Measurements from ENCODE around the gene MANEAL. TPM values are rescaled to one million over a fixed set of nuclear protein-coding genes. Genes with fewer than 3 reads are reported as not detected.
A peak's percentile ranks its signal among the peaks of the same experiment; 100 is the strongest.

MANEAL gene
- polyA plus RNA-seq, 3 donors: 0.24 to 0.56 TPM; not detected in 1

GRCh38 chr1:37748565-37748964 is 45.1 kb upstream of the MANEAL start:
- H3K4me1 Mint-ChIP-seq: peaks cover 8% of the 10 kb centered on the region
- no peak for TF ChIP-seq CTCF (IDR thresholded peaks at IDR 0.05)
- intact Hi-C loops (cut with micrococcal nuclease): no loop called here
- no peak overlapping the region for H3K4me3 ChIP-seq (replicated peaks in 1 of 3; ENCODE audit: low read depth in 2 of 3, low read length in 3 of 3)
- no peaks in the 10 kb centered on the region for H3K4me1 ChIP-seq (ENCODE audit: control insufficient read depth in 1 of 2, insufficient read depth in 2 of 2, low read length in 2 of 2)
- no peak for DNase-seq
- H3K4me3 Mint-ChIP-seq: no peak overlapping the region
- H3K36me3 ChIP-seq (replicated peaks in 1 of 2; ENCODE audit: control insufficient read depth in 1 of 2, insufficient read depth in 2 of 2, low read length in 2 of 2): no peaks in the 10 kb centered on the region
- no peak overlapping the region for H3K4me2 ChIP-seq (replicated peaks; ENCODE audit: extremely low read depth, low read length, poor library complexity, severe bottlenecking)
- peaks cover 0 to 4% of the 10 kb centered on the region in 2 donors for H3K9me3 ChIP-seq (replicated peaks in 1 of 2; ENCODE audit: control insufficient read depth in 1 of 2, insufficient read depth in 1 of 2, low read length in 2 of 2)
- H4K20me1 ChIP-seq (ENCODE audit: insufficient read depth, low read length): no peaks in the 10 kb centered on the region
- peaks cover 0 to 18% (median 8%) of the 10 kb centered on the region in 7 donors for H3K9me3 Mint-ChIP-seq
- H3K27me3 Mint-ChIP-seq (ENCODE audit: low read depth in 3 of 3): peaks cover 48 to 63% (median 50%) of the 10 kb centered on the region in 3 donors
- no peak overlapping the region for H3K9ac ChIP-seq (ENCODE audit: insufficient read depth, low read length, poor library complexity, severe bottlenecking)
- H3K79me2 ChIP-seq (ENCODE audit: insufficient read depth, low read length): no peaks in the 10 kb centered on the region
- H3K36me3 Mint-ChIP-seq: no peaks in the 10 kb centered on the region
- peaks cover 14 to 33% of the 10 kb centered on the region in 2 donors for H3K27me3 ChIP-seq (ENCODE audit: control insufficient read depth in 2 of 2, insufficient read depth in 2 of 2, low read length in 2 of 2)
- H2AFZ ChIP-seq (ENCODE audit: insufficient read depth, low read depth, low read length, poor library complexity, severe bottlenecking): no peak overlapping the region
- no peak overlapping the region for H3K27ac Mint-ChIP-seq
- no peak overlapping the region for H3K27ac ChIP-seq (ENCODE audit: low read depth in 1 of 2, low read length in 2 of 2)
- whole genome bisulfite sequencing (ENCODE audit: insufficient coverage): no CpG with 5 or more reads among the region's 1 CpG

GRCh38 chr1:37752213-37752582 is 41.4 kb upstream of the MANEAL start:
- Histone ChIP-seq H3K27ac (ENCODE audit: low read depth in 1 of 2, low read length in 2 of 2) (no peak overlapping the region), H3K9me3 (replicated peaks in 1 of 2; ENCODE audit: control insufficient read depth in 1 of 2, insufficient read depth in 1 of 2, low read length in 2 of 2) (peaks cover 0 to 9% of the 10 kb centered on the region in 2 donors), H3K36me3 (replicated peaks in 1 of 2; ENCODE audit: control insufficient read depth in 1 of 2, insufficient read depth in 2 of 2, low read length in 2 of 2) (no peaks in the 10 kb centered on the region), H3K27me3 (ENCODE audit: control insufficient read depth in 2 of 2, insufficient read depth in 2 of 2, low read length in 2 of 2) (peaks cover 23 to 69% of the 10 kb centered on the region in 2 donors), H3K4me1 (ENCODE audit: control insufficient read depth in 1 of 2, insufficient read depth in 2 of 2, low read length in 2 of 2) (no peaks in the 10 kb centered on the region), H2AFZ (ENCODE audit: insufficient read depth, low read depth, low read length, poor library complexity, severe bottlenecking) (no peak overlapping the region), H3K9ac (ENCODE audit: insufficient read depth, low read length, poor library complexity, severe bottlenecking) (no peak overlapping the region), H3K4me2 (replicated peaks; ENCODE audit: extremely low read depth, low read length, poor library complexity, severe bottlenecking) (no peak overlapping the region), H3K79me2 (ENCODE audit: insufficient read depth, low read length) (no peaks in the 10 kb centered on the region), H3K4me3 (replicated peaks in 1 of 3; ENCODE audit: low read depth in 2 of 3, low read length in 3 of 3) (no peak overlapping the region), H4K20me1 (ENCODE audit: insufficient read depth, low read length) (no peaks in the 10 kb centered on the region)
- intact Hi-C loops (cut with micrococcal nuclease): no loop called here
- peaks cover 0 to 10% (median 5%) of the 10 kb centered on the region in 7 donors for H3K9me3 Mint-ChIP-seq
- DNase-seq: no peak
- H3K27ac Mint-ChIP-seq: no peak overlapping the region
- peak overlapping the region; percentile 47 to 79 for H3K4me3 Mint-ChIP-seq
- peaks cover 10% of the 10 kb centered on the region for H3K4me1 Mint-ChIP-seq
- no peaks in the 10 kb centered on the region for H3K36me3 Mint-ChIP-seq
- no peak for TF ChIP-seq CTCF (IDR thresholded peaks at IDR 0.05)
- WGBS (ENCODE audit: insufficient coverage): 7% methylated on average over 2 of the region's 11 CpGs
- H3K27me3 Mint-ChIP-seq (ENCODE audit: low read depth in 3 of 3): peaks cover 66 to 72% (median 66%) of the 10 kb centered on the region in 3 donors
